Measurements from ENCODE around the gene DLGAP1.
"Not testable (repeated sequence)": the region's sequence is repeated elsewhere in the genome, so short reads cannot be mapped to it uniquely, and the experiment has no call there.

DLGAP1 gene

DNA sequence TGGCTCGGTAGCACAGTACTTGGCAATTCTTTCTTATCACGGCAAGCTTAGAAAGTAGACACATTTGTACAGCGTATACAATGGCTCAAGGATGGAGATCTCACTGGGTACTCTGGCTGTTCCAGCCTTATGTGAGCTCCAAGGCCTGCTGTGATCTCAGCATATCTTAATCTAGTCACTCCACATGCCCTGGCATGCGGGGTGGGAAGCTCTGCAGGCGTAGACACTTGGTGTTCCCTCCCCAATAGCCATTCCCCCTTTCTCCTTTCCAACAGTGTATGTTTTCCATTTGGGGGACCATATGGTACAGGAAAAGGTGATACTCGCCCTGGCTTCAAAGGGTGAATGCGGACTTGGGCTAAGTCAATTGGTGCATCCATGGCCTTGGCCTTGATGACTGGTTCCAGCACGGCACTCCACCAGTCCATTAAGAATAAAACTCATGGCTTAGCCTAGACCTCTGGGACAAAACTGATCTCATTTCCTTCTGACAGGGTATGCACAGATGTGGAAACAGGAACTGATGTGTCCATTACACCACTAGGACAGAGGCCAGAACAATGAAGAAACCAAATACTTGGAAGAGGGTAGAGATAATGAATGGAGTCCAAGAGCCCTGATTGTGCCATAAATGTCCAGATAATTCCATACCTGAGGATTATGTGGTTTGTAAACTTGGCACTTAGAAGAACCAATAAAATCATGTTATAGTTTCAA, 976.7 kb downstream of the DLGAP1 start:
- no peak for DNase-seq

- no peak for DNase-seq
Observed at GRCh38 chr18:3472681-3473544, 982.2 kb downstream of the DLGAP1 start.

GRCh38 chr18:3472121-3472520, 983.0 kb downstream of the DLGAP1 start:
- not testable (repeated sequence) for DNase-seq

DNA sequence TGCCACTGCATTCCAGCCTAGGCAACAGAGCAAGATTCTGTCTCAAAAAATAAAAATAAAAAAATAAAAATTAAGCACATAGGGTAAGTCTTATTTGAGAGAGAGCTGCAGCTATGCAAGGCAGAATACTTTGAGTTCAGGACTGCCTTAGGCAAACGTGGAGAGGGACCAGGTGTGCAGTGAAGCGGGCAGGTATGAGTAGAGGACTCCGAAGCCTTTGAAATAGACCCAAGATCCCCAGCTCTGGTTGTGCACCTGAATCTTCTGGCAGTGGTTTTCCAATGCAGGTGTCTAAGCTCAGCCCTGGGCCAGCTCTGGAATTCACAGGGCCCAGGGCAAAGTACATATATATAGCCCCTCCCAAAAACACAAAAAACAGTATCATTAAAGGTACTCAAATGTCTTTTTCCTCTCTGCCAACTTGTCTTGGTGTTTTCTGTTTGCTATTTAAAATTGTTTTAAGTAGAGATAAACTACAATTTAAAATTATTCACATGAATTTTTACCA, 983.9 kb downstream of the DLGAP1 start:
- DNase-seq = no peak

DNA sequence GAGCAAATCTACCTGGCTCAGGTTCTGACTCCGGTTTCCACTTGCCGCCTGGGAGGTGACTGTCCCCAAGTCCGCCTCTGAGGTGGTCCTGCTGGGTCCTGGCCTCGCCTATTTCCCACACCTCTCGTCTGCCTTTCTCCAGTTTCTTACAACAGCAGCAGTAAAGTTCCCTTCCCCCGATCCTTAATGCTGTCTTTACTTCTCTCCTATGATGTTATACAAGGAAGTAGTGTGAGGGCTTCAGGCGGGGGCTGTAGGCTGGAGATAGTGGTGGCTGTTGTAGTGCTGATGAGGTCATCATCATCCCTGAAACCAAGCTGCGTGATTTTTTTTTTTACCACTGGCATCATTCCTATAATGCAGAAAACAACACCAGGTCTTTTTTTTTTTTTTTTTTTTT, 986.3 kb downstream of the DLGAP1 start:
- DNase-seq = no peak

GRCh38 chr18:3468066-3468705, 986.9 kb downstream of the DLGAP1 start:
- no peak for DNase-seq

DNA sequence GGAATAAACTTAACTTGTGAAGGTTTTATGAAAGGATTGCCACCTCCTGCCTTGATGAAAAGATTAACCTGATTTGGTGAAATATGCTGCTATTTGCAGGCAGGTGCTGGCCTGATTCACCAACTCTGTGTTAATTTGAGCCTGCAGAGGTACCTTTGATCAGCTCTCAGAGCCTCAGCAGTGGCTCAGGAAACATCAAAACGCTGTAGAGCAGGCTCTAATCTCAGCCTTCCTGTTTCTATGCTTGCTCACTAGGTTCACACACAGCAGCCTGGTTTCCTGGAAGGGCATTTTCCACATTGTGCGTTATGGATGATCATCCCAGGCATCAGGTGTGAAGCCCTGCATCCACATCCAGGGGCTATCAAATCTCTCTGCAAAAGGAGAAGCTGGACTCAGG, 988.2 kb downstream of the DLGAP1 start:
- no peak for DNase-seq

DNA sequence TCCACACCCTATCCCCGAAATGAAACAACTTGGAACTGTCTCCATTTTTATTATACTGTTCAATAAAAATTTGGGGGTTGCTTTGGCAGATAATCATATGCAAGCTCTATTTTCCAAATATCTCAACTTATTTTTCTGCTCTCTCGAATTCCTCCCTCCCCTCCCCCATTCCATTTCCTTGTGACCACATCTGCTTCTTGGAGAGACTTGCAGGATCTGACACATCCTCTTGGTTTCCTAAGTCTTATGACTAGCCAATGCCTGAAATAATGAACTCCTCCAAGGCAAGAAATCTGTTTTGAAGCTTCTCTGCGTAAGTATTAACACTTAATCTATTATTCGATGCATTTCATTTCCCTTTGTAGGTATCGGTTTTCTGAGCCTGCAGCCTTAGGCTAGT, 989.1 kb downstream of the DLGAP1 start:
- no peak for DNase-seq

GRCh38 chr18:3463051-3463450, 992.1 kb downstream of the DLGAP1 start:
- no peak for DNase-seq

DNA sequence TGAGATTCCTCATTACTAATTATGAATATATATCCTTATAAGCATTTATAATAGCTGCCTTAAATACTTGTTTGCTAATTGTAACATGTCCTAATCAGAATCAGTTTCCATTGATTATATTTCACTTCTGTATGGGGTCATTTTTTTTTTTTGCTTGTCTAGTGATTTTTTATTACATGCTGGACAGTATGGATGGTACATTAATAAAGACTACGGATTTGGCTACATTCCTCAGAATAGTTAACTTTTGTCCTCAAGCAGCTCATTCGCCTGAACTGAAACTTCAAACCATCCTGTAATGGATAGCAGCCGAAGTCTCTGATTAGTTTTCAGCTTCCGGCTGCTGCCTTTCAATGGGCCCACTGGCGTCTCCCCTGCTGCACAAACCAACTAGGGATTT, 993.4 kb downstream of the DLGAP1 start:
- no peak for DNase-seq

- DNase-seq = no peak
Observed at GRCh38 chr18:3460823-3461398, 994.2 kb downstream of the DLGAP1 start.

GRCh38 chr18:3458952-3459853, 995.9 kb downstream of the DLGAP1 start:
- DNase-seq = no peak

GRCh38 chr18:3458378-3458777, 996.7 kb downstream of the DLGAP1 start:
- no peak for DNase-seq

GRCh38 chr18:3457261-3457724, 997.8 kb downstream of the DLGAP1 start:
- no peak for DNase-seq

GRCh38 chr18:3456686-3457069, 998.4 kb downstream of the DLGAP1 start:
- DNase-seq = no peak

DNA sequence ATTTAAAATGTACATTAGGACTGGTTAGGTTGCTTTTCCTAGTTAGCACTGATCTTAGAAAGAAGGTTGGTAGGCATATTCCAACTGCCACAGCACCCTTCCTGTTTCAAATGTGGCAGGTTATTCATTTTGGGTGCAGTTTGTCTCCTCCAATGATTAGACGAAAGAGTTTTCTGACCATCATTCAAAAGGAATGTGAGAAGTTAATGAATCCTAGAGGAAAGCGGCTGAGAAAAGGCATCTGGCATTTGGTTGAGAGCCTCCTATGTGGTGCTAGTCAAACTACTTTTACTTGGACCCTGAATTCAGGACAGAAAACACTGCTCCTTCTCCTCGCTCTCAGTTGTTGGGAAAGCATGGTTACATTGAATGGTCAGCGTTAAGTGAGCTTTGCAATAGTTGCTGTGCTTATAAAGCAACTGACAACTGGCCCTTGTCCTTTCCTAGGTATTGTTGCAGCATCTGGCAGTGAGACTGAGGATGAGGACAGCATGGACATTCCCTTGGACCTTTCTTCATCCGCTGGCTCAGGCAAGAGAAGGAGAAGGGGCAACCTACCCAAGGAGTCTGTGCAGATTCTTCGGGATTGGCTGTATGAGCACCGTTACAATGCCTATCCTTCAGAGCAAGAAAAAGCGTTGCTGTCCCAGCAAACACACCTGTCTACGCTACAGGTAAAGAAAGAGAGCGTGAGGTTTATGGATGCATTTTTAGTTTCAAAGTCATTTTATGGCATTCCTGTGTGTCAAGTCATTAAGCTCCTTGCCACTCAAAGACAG, 999.0 kb downstream of the DLGAP1 start:
- DNase-seq = no peak

- no peak for DNase-seq
Observed at GRCh38 chr18:3455090-3455635, 999.9 kb downstream of the DLGAP1 start.

DNA sequence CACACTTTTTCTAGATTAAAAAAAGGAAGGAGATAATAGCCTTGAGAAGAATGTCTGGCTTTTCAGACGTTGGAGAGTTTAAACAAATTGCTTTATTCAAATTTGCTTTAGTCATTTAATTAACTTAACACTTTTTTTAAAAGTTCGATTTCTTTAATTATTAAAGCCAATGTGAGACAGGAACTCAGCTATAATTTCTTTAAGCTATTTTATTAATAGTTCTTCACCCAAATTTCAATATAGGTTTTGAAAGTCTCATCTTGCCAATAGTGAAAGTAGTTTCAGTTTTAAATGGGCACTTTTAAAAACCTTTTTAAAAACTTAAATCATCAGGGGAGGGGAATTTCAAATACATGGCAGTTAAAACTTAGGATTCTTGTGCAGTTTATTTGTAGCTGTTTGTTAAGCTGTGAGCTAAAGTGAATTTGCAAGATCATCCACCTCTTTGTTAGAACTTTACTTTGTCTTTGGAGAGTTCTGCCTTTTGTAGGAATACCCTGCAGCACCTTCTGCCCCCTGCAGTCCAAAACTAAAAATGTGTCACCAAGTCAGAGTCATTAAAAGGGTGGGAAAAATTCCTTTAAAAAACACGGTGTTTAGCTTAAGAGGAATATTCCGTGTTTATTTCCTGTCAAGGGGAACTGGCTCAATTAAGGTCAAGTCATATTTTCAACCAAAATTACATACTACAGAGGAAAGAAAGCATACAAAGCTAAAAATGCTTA, 1000.6 kb downstream of the DLGAP1 start:
- DNase-seq = no peak

GRCh38 chr18:3453540-3454364, 1001.4 kb downstream of the DLGAP1 start:
- no peak for DNase-seq
